Retinal pigment epithelial cell (primary cell): ENCODE data around the gene MGST3.

Experiments used
- DNase-seq: peaks from one replicate; pipeline ENCODE4 v3.0.0-alpha.2; 2010; ENCODE audit warnings: low read depth
- H3K4me3 ChIP-seq: 2 replicates; pipeline ENCODE4 v1.5.1; 2011; ENCODE audit warnings: mild to moderate bottlenecking, low read length, control low read depth, moderate library complexity
- TF ChIP-seq, protein P1 (sequence below): conservative IDR thresholded peaks from 2 replicates; pipeline ENCODE4 v1.5.1; 2011; ENCODE audit warnings: low read depth, low read length, control low read depth, inconsistent platforms

Gene MGST3

DNA sequence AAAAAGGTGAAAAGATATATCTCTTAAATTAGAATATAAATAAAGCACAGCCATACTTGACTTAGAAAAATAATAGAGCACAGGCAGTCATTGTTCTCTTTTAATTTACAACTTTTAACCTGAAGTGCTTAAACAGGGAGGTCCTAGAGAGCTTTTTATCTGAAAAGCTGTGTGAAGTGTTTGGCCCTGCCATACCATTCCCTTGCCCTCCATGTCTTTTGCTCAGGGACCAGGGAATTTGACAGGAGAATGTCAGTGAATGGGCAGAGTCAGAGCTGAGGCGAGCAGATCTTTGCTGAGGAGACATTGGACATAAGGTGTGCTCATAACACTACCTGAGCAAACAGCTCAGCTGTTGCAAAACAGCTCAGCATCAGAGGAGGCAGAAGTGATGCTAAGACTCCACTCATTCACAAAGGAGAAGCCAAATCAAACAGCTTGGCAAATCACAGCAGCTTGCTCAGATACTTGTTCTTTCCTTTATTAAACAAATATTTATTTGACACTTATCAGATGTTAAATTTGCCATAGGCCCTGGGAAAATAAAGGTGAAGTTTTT is 14.9 kb upstream of the MGST3 start:
- no peak overlapping the region for H3K4me3 ChIP-seq
- TF ChIP-seq, protein P1, sequence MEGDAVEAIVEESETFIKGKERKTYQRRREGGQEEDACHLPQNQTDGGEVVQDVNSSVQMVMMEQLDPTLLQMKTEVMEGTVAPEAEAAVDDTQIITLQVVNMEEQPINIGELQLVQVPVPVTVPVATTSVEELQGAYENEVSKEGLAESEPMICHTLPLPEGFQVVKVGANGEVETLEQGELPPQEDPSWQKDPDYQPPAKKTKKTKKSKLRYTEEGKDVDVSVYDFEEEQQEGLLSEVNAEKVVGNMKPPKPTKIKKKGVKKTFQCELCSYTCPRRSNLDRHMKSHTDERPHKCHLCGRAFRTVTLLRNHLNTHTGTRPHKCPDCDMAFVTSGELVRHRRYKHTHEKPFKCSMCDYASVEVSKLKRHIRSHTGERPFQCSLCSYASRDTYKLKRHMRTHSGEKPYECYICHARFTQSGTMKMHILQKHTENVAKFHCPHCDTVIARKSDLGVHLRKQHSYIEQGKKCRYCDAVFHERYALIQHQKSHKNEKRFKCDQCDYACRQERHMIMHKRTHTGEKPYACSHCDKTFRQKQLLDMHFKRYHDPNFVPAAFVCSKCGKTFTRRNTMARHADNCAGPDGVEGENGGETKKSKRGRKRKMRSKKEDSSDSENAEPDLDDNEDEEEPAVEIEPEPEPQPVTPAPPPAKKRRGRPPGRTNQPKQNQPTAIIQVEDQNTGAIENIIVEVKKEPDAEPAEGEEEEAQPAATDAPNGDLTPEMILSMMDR = no peak
- no peak for DNase-seq

DNA sequence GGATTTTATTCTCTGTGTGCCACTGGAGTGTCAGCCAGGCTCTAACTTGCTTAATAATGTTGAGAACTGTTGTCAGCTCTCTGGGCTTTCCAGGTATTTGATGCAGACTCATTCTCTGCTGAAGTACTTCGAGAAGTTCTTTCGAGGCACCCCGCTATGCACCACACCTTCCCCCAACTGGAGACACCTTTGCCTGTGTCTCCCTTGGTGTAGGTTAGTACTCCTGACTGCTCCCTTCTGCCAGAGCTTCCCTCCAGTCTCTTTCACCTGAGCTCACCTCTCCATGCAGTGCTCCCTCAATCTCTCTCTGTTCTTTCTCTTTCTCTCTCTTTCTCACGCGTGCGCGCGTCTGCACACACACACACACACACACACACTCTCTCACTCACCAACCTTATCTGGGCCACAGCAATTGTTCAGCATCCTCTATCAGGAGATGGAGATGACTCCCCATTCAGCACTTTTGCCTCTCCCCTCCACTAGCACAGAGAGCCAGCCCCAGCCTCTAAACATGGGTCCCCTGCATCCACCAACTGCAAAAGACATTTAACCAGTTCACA is 14.0 kb upstream of the MGST3 start:
- TF ChIP-seq, protein P1 = no peak
- no peak for DNase-seq
- no peak overlapping the region for H3K4me3 ChIP-seq

DNA sequence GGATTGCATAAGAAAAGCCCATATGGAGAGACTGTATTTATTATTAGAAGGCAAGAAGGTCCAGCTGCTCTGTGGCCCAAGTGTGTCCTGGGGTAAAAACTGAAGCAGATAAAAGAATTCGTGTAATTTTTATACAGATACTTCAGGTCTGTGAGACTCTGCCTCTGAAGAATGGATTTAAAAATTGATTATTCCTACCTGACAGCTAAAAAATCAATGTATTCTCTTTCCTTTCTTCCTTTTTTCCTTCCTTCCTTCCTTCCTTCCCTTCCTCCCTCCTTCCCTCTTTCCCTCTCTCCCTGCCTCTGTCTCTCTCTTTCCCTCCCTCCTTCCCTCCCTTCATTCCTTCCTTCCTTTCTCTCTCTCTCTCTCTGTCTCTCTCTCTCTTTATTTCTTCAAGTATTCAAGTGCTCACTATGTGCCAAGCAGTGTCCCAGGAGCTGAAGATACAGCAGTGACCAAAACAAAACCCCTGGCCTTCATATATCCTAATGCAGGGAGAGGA is 11.3 kb upstream of the MGST3 start:
- TF ChIP-seq, protein P1 = no peak
- no peak for DNase-seq

DNA sequence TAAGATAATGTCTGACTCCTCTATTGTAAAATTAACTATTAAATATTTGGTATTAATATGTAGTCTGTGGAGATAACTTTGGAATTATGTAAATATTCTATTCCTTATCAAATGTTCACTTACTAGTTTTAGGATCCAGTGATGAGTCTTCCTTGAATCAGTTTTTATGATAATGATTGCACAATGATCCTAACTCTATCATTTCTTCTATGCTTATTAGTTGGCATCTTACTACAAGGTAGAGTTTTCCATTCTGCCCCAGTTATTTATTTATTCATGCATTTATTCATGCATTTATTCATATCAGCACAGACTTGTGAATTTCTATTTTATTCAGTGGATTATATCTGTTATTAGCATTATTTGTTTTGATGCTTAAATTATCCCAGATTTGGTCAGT is 7.4 kb upstream of the MGST3 start:
- TF ChIP-seq, protein P1 = no peak
- no peak overlapping the region for H3K4me3 ChIP-seq
- no peak for DNase-seq

More for the DNA sequence above, 11.3 kb upstream of the MGST3 start:
- H3K4me3 ChIP-seq = no peak overlapping the region

DNA sequence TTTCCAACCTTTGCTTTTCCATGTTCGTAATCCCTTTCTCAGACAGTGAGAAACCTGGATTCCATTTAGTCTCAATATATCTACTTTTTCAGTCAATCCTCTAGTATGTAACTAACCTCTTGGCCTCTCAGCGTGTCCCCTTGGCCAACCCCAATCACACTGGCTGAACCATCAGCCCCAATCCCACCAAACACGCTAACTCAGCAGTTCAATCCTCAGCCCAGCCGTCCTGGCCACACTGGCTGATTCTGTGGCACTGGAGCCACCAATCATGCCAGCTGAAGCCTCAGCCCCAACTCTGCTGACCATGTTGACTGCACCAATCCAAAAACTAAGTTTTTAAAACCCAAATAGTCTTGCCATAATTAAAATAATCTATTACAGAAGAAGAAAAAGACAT is 6.6 kb upstream of the MGST3 start:
- DNase-seq = no peak
- TF ChIP-seq, protein P1 = no peak
- no peak overlapping the region for H3K4me3 ChIP-seq

DNA sequence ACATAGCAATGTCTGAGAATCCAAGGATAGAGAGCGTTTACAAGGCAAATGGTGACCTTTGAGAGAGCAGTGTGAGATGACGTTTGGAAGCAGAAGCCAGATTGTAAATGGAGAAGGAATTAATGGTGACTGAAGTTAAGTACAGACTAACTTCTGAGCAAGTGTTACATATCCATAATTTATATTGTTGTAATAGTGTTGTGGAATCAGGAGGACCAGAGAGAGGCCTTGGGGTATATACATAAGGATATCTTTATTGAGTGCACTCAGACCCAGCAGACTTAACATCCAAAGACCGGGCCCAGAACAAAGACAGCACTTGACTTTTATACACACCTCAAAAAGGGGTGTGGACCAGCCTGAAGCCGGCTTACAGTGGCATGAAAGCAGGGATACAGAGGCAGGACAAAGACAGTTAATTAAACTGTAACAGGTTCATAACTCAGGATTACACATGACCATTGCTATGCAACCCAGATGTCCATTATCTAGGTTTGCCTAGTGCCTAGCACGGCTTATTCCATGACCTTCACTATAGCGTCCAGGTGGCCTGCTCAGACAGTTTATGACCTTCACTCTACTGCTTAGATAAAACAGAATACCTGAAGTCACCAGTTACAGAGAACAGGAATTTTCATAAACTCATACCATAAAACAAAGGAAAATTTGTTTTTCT is 2.7 kb upstream of the MGST3 start:
- no peak for DNase-seq
- TF ChIP-seq, protein P1 = no peak
- no peak overlapping the region for H3K4me3 ChIP-seq

DNA sequence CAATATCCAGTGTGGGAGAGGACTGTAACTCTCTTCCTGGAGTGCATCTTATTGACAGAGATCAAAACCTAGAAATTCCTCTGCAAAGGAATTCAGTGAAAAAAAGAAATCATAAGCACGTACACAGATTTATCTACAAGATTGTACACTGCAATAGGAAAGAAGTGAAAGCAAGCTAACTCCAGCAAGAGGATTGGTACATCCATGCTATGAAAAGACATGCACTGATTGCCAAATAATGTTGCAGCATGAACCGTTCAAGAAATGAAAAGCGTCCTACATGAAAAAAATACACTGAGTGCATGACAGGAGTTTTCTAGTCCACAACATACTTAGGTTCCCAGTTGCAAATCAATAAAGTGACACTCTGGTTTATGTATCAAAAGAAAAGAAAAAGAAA is 1.9 kb upstream of the MGST3 start:
- H3K4me3 ChIP-seq = no peak overlapping the region
- DNase-seq = no peak
- TF ChIP-seq, protein P1 = no peak
